ENCODE results near the gene SSC5D. TPM values are rescaled to one million over a fixed set of nuclear protein-coding genes. Genes with fewer than 3 reads are reported as not detected.

SSC5D gene
- total RNA-seq, 4 donors from 2014 or later: 0.64 to 6.2 (median 3.0) TPM

- WGBS, 2 donors: 73 to 84% methylated on average over 10 to 15 of the region's 15 CpGs
- intact Hi-C loops (cut with DNase I; ENCODE audit: low total_unique reads): no loop called here
- no peak for DNase-seq (ENCODE audit: low spot score in 2 of 2)
- H3K4me3 ChIP-seq (ENCODE audit: low read depth, poor library complexity, severe bottlenecking): no peak overlapping the region
- TF ChIP-seq CTCF (IDR thresholded peaks at IDR 0.05) (no peak), POLR2A (IDR thresholded peaks at IDR 0.05) (no peak)
Measured at GRCh38 chr19:55463583-55464031, 24.6 kb upstream of the SSC5D start.

- intact Hi-C loops (cut with DNase I; ENCODE audit: low total_unique reads): no loop called here
- no peak for DNase-seq (ENCODE audit: low spot score in 2 of 2)
Measured at GRCh38 chr19:55464039-55464661, 24.1 kb upstream of the SSC5D start.

GRCh38 chr19:55464662-55465054 lies 23.6 kb upstream of the SSC5D start, which contains the start of gene C19orf85:
Gene C19orf85 (minus strand): TSS chr19:55464751. CDS start chr19:55464554, 197 bp downstream.
- TF ChIP-seq POLR2A (IDR thresholded peaks at IDR 0.05): no peak
- TF ChIP-seq CTCF (IDR thresholded peaks at IDR 0.05): no peak
- no peak for DNase-seq (ENCODE audit: low spot score in 2 of 2)
- H3K4me3 ChIP-seq (ENCODE audit: low read depth, poor library complexity, severe bottlenecking): no peak within 1 kb of the TSS
- WGBS, 2 donors: 73 to 80% methylated on average over 14 of the region's 14 CpGs
- intact Hi-C loops (cut with DNase I; ENCODE audit: low total_unique reads): no loop called here

More at GRCh38 chr19:55464039-55464661, 24.1 kb upstream of the SSC5D start:
- TF ChIP-seq CTCF (IDR thresholded peaks at IDR 0.05) (no peak), POLR2A (IDR thresholded peaks at IDR 0.05) (no peak)
- no peak overlapping the region for H3K4me3 ChIP-seq (ENCODE audit: low read depth, poor library complexity, severe bottlenecking)
- WGBS, 2 donors: 72 to 80% methylated on average over 21 to 22 of the region's 23 CpGs

- WGBS, 2 donors: 72 to 79% methylated on average over 11 of the region's 11 CpGs
- DNase-seq (ENCODE audit: low spot score in 2 of 2): no peak
- no peak for TF ChIP-seq POLR2A (IDR thresholded peaks at IDR 0.05)
- TF ChIP-seq CTCF (IDR thresholded peaks at IDR 0.05): no peak
- intact Hi-C loops (cut with DNase I; ENCODE audit: low total_unique reads): no loop called here
- H3K4me3 ChIP-seq (ENCODE audit: low read depth, poor library complexity, severe bottlenecking): no peak overlapping the region
Measured at GRCh38 chr19:55465460-55466240, 22.6 kb upstream of the SSC5D start.

- 64 to 94% methylated on average over 4 of the region's 4 CpGs for WGBS, 2 donors
- TF ChIP-seq CTCF (IDR thresholded peaks at IDR 0.05) (no peak), POLR2A (IDR thresholded peaks at IDR 0.05) (no peak)
- H3K4me3 ChIP-seq (ENCODE audit: low read depth, poor library complexity, severe bottlenecking): no peak overlapping the region
- DNase-seq (ENCODE audit: low spot score in 2 of 2): no peak
- intact Hi-C loops (cut with DNase I; ENCODE audit: low total_unique reads): no loop called here
Measured at GRCh38 chr19:55466241-55466614, 22.0 kb upstream of the SSC5D start.
